SK-N-SH treated with all-trans-retinoic acid at 6 μM for 48 hours (cell line): Measurements from ENCODE around the gene KLHL15.
"Not testable (repeated sequence)": the region's sequence is repeated elsewhere in the genome, so short reads cannot be mapped to it uniquely, and the experiment has no call there.

Source experiments
- ATAC-seq: fragments of 200-7000 bp; cut with Tn5 transposase; 3 replicates; pipeline ENCODE4 v1.9.1; 2020; ENCODE audit warnings: mild to moderate bottlenecking, moderate library complexity
- ARNTL ChIP-seq: fragments of 450-650 bp; formaldehyde crosslinking; IDR thresholded peaks from 2 replicates; pipeline ENCODE4 v1.5.0; 2020; ENCODE audit warnings: low read depth, mild to moderate bottlenecking, moderate library complexity, borderline replicate concordance
- BACH2 ChIP-seq: fragments of 250-450 bp; sonication (Bioruptor Pico); IDR thresholded peaks from 2 replicates; pipeline ENCODE4 v1.9.0; 2021; ENCODE audit warnings: mild to moderate bottlenecking, borderline replicate concordance
- CSDC2 ChIP-seq: fragments of 250-450 bp; sonication (Bioruptor Pico); IDR thresholded peaks from 2 replicates; pipeline ENCODE4 v1.5.0; 2020; ENCODE audit warnings: mild to moderate bottlenecking, moderate library complexity
- CSRNP3 ChIP-seq: fragments of 250-450 bp; sonication (Bioruptor Pico); IDR thresholded peaks from 2 replicates; pipeline ENCODE4 v1.5.1; 2021; ENCODE audit warnings: mild to moderate bottlenecking, moderate library complexity
- ESRRG ChIP-seq: fragments of 250-450 bp; sonication (Bioruptor Pico); IDR thresholded peaks from 2 replicates; pipeline ENCODE4 v1.6.1; 2021; ENCODE audit warnings: mild to moderate bottlenecking
- GLIS3 ChIP-seq: fragments of 250-450 bp; sonication (Bioruptor Pico); IDR thresholded peaks from 2 replicates; pipeline ENCODE4 v1.5.0; 2020; ENCODE audit warnings: mild to moderate bottlenecking, moderate library complexity
- ISL1 ChIP-seq: fragments of 250-450 bp; sonication (Bioruptor Pico); IDR thresholded peaks from 2 replicates; pipeline ENCODE4 v2.1.2; 2022; ENCODE audit warnings: mild to moderate bottlenecking, moderate library complexity
- OSR1 ChIP-seq: fragments of 250-450 bp; sonication (Bioruptor Pico); IDR thresholded peaks from 2 replicates; pipeline ENCODE4 v1.8.0; 2022; ENCODE audit warnings: moderate library complexity, mild to moderate bottlenecking, inconsistent platforms
- PATZ1 ChIP-seq: fragments of 250-450 bp; sonication (Bioruptor Pico); IDR thresholded peaks from 2 replicates; pipeline ENCODE4 v1.8.0; 2020; ENCODE audit warnings: mild to moderate bottlenecking, moderate library complexity, borderline replicate concordance
- POU6F1 ChIP-seq: fragments of 250-450 bp; sonication (Bioruptor Pico); IDR thresholded peaks from 2 replicates; pipeline ENCODE4 v1.8.0; 2021; ENCODE audit warnings: low read depth, mild to moderate bottlenecking, moderate library complexity, borderline replicate concordance
- PPARA ChIP-seq: fragments of 250-450 bp; sonication (Bioruptor Pico); IDR thresholded peaks from 2 replicates; pipeline ENCODE4 v1.5.0; 2020; ENCODE audit warnings: mild to moderate bottlenecking, borderline replicate concordance
- RARB ChIP-seq: fragments of 250-450 bp; sonication (Bioruptor Pico); IDR thresholded peaks from 2 replicates; pipeline ENCODE4 v1.8.0; 2021; ENCODE audit warnings: mild to moderate bottlenecking, moderate library complexity
- SNAI2 ChIP-seq: fragments of 250-450 bp; sonication (Bioruptor Pico); IDR thresholded peaks from 2 replicates; pipeline ENCODE4 v1.5.0; 2020; ENCODE audit warnings: mild to moderate bottlenecking, moderate library complexity
- TCF4 ChIP-seq: fragments of 250-450 bp; sonication (Bioruptor Pico); IDR thresholded peaks from 2 replicates; pipeline ENCODE4 v1.8.0; 2021; ENCODE audit warnings: mild to moderate bottlenecking, moderate library complexity, borderline replicate concordance
- TOX ChIP-seq: fragments of 250-450 bp; sonication (Bioruptor Pico); IDR thresholded peaks from 2 replicates; pipeline ENCODE4 v1.8.0; 2021; ENCODE audit warnings: mild to moderate bottlenecking, moderate library complexity, borderline replicate concordance
- ZC3H10 ChIP-seq: fragments of 250-450 bp; sonication (Bioruptor Pico); IDR thresholded peaks from 2 replicates; pipeline ENCODE4 v1.5.1; 2021; ENCODE audit warnings: mild to moderate bottlenecking, moderate library complexity
- ZFP3 ChIP-seq: fragments of 250-450 bp; sonication (Bioruptor Pico); IDR thresholded peaks from 2 replicates; pipeline ENCODE4 v1.5.0; 2020; ENCODE audit warnings: mild to moderate bottlenecking, moderate library complexity
- ZNF565 ChIP-seq: fragments of 450-650 bp; formaldehyde crosslinking; conservative IDR thresholded peaks from 2 replicates; pipeline ENCODE4 v1.5.0; 2020; ENCODE audit warnings: low read depth, mild to moderate bottlenecking, moderate library complexity
- ZNF70 ChIP-seq: fragments of 450-650 bp; formaldehyde crosslinking; IDR thresholded peaks from 2 replicates; pipeline ENCODE4 v1.5.0; 2020; ENCODE audit warnings: mild to moderate bottlenecking, moderate library complexity
- ZNF8 ChIP-seq: fragments of 450-650 bp; formaldehyde crosslinking; IDR thresholded peaks from 2 replicates; pipeline ENCODE4 v1.5.0; 2020; ENCODE audit warnings: mild to moderate bottlenecking, moderate library complexity

KLHL15 gene

GRCh38 chrX:24054182-24055042 is 27.4 kb upstream of the KLHL15 start, which contains the start of gene EIF2S3 (continued):
- no peak for TF ChIP-seq PATZ1 (CRISPR knock-in tag)
- TF ChIP-seq ISL1 (CRISPR knock-in tag) = no peak

- not testable (repeated sequence) for ATAC-seq
Observed at GRCh38 chrX:24050522-24051318, 23.7 kb upstream of the KLHL15 start.

- not testable (repeated sequence) for ATAC-seq
Observed at GRCh38 chrX:24049643-24050042, 22.7 kb upstream of the KLHL15 start.

- ATAC-seq = not testable (repeated sequence)
Observed at GRCh38 chrX:24046060-24046459, 19.1 kb upstream of the KLHL15 start.

- no peak for TF ChIP-seq ZNF70 (CRISPR knock-in tag)
- no peak for TF ChIP-seq ISL1 (CRISPR knock-in tag)
- no peak for TF ChIP-seq GLIS3 (CRISPR knock-in tag)
- no peak for TF ChIP-seq PPARA (CRISPR knock-in tag)
- ATAC-seq = no peak
Observed at GRCh38 chrX:24037729-24038128, 10.7 kb upstream of the KLHL15 start.

GRCh38 chrX:24034485-24034884 is 7.5 kb upstream of the KLHL15 start:
- ATAC-seq = no peak
- TF ChIP-seq ZC3H10 (CRISPR knock-in tag) (no peak), ZFP3 (CRISPR knock-in tag) (no peak), ISL1 (CRISPR knock-in tag) (no peak), GLIS3 (CRISPR knock-in tag) (no peak), ZNF8 (no peak), SNAI2 (CRISPR knock-in tag) (no peak), TCF4 (CRISPR knock-in tag) (no peak), OSR1 (no peak), BACH2 (CRISPR knock-in tag) (no peak), POU6F1 (CRISPR knock-in tag) (no peak), PPARA (CRISPR knock-in tag) (no peak), PATZ1 (CRISPR knock-in tag) (no peak), ESRRG (CRISPR knock-in tag) (no peak)

- no peak for TF ChIP-seq PPARA (CRISPR knock-in tag)
- no peak for TF ChIP-seq ARNTL (CRISPR knock-in tag)
- TF ChIP-seq SNAI2 (CRISPR knock-in tag) = no peak
- TF ChIP-seq OSR1 = no peak
- TF ChIP-seq ZNF70 (CRISPR knock-in tag) = no peak
- TF ChIP-seq ZC3H10 (CRISPR knock-in tag) = no peak
- no peak for TF ChIP-seq TOX (CRISPR knock-in tag)
- no peak for TF ChIP-seq ESRRG (CRISPR knock-in tag)
- no peak for TF ChIP-seq CSRNP3 (CRISPR knock-in tag)
- no peak for TF ChIP-seq RARB (CRISPR knock-in tag)
- TF ChIP-seq BACH2 (CRISPR knock-in tag) = no peak
- TF ChIP-seq PATZ1 (CRISPR knock-in tag) = no peak
- no peak for TF ChIP-seq GLIS3 (CRISPR knock-in tag)
- no peak for TF ChIP-seq ZNF565
- no peak for TF ChIP-seq TCF4 (CRISPR knock-in tag)
- no peak for TF ChIP-seq CSDC2 (CRISPR knock-in tag)
- ATAC-seq = no peak
Observed at GRCh38 chrX:24030597-24030996, 3.6 kb upstream of the KLHL15 start.
